ENCODE results near the gene HTR3A. TPM values are rescaled to one million over a fixed set of nuclear protein-coding genes. Genes with fewer than 3 reads are reported as not detected.

Gene HTR3A
- total RNA-seq, 1 experiment from 2014 or later, result not detected

DNA sequence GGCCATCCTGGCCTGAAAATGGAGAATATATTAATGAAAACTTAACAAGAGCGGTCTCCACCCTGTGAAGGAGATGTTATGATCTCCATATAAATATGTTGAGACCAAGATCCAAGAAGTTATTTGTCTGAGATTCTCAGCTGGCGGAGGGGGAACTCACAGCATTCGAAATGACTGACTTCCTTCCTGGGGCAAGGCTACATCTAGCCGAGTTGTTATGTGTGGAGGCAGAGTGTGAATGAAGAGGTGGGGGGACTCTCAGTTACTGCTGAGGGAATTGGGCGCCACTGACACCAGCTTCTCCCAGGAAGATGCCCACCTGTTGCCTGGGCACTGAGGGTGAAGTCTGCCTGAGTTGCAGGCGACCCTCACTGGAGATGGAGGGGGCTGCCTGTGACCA, 5.9 kb downstream of the HTR3A start:
- Mint-ChIP-seq H3K27ac (ENCODE audit: unreplicated experiment) (no peak overlapping the region), H3K4me3 (ENCODE audit: unreplicated experiment) (no peak overlapping the region), H3K27me3 (ENCODE audit: insufficient read depth, unreplicated experiment) (peaks cover 40% of the 10 kb centered on the region), H3K4me1 (ENCODE audit: low read depth, unreplicated experiment) (no peaks in the 10 kb centered on the region), H3K9me3 (ENCODE audit: unreplicated experiment) (no peaks in the 10 kb centered on the region), H3K36me3 (ENCODE audit: insufficient read depth, unreplicated experiment) (no peaks in the 10 kb centered on the region)
- Histone ChIP-seq H3K4me3 (ENCODE audit: low read depth, low read length) (no peak overlapping the region), H3K27me3 (replicated peaks; ENCODE audit: control insufficient read depth, insufficient read depth, low read length) (peaks cover 9% of the 10 kb centered on the region), H3K36me3 (ENCODE audit: control insufficient read depth, insufficient read depth, low read length) (no peaks in the 10 kb centered on the region), H3K9me3 (no peaks in the 10 kb centered on the region), H3K4me1 (no peaks in the 10 kb centered on the region)
- TF ChIP-seq, protein P1, sequence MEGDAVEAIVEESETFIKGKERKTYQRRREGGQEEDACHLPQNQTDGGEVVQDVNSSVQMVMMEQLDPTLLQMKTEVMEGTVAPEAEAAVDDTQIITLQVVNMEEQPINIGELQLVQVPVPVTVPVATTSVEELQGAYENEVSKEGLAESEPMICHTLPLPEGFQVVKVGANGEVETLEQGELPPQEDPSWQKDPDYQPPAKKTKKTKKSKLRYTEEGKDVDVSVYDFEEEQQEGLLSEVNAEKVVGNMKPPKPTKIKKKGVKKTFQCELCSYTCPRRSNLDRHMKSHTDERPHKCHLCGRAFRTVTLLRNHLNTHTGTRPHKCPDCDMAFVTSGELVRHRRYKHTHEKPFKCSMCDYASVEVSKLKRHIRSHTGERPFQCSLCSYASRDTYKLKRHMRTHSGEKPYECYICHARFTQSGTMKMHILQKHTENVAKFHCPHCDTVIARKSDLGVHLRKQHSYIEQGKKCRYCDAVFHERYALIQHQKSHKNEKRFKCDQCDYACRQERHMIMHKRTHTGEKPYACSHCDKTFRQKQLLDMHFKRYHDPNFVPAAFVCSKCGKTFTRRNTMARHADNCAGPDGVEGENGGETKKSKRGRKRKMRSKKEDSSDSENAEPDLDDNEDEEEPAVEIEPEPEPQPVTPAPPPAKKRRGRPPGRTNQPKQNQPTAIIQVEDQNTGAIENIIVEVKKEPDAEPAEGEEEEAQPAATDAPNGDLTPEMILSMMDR (IDR thresholded peaks at IDR 0.05; ENCODE audit: insufficient read depth in 1 of 2, low read depth in 1 of 2, low read length in 1 of 2, severe bottlenecking in 1 of 2, unreplicated experiment in 1 of 2), result no peak
- no TSS peak for BruUV-seq (replicated peaks)
- ChIA-PET CTCF (no interaction called here), POLR2A (no interaction called here)
- DNase-seq, result no peak
- intact Hi-C loops (cut with micrococcal nuclease; ENCODE audit: unreplicated experiment), result no loop called here

DNA sequence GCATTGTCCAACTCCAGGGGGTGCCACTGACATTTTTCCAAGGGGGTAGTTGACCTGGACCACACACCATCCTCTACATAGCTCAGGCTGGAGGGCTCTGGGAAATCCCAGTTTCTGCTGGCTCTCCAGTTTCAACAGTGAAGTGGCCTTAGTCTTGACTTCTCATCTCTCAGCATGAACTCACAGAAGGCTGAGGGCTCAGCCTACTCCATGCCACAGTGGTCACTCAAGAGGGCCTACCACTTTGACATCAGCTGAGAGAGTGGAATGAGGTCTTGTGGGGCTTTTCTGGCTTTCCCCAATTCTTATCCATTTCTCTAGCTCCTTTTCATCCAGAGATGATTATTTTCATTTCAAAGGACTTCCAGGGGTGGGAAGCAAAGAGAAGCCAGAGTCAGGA, 7.4 kb downstream of the HTR3A start:
- no TSS peak for BruUV-seq (replicated peaks)
- H3K27ac Mint-ChIP-seq (ENCODE audit: unreplicated experiment), result no peak overlapping the region
- Histone ChIP-seq H3K4me3 (ENCODE audit: low read depth, low read length) (no peak overlapping the region), H3K9me3 (no peaks in the 10 kb centered on the region), H3K4me1 (no peaks in the 10 kb centered on the region), H3K36me3 (ENCODE audit: control insufficient read depth, insufficient read depth, low read length) (no peaks in the 10 kb centered on the region), H3K27me3 (replicated peaks; ENCODE audit: control insufficient read depth, insufficient read depth, low read length) (peaks cover 9% of the 10 kb centered on the region)
- CTCF ChIA-PET, result no interaction called here
- peaks cover 43% of the 10 kb centered on the region for H3K27me3 Mint-ChIP-seq (ENCODE audit: insufficient read depth, unreplicated experiment)
- intact Hi-C loops (cut with micrococcal nuclease; ENCODE audit: unreplicated experiment), result no loop called here
- TF ChIP-seq, protein P1 (IDR thresholded peaks at IDR 0.05; ENCODE audit: insufficient read depth in 1 of 2, low read depth in 1 of 2, low read length in 1 of 2, severe bottlenecking in 1 of 2, unreplicated experiment in 1 of 2), result no peak
- DNase-seq, result no peak
- H3K4me3 Mint-ChIP-seq (ENCODE audit: unreplicated experiment), result no peak overlapping the region
- no peaks in the 10 kb centered on the region for H3K9me3 Mint-ChIP-seq (ENCODE audit: unreplicated experiment)
- no peaks in the 10 kb centered on the region for H3K36me3 Mint-ChIP-seq (ENCODE audit: insufficient read depth, unreplicated experiment)
- H3K4me1 Mint-ChIP-seq (ENCODE audit: low read depth, unreplicated experiment), result no peaks in the 10 kb centered on the region
- POLR2A ChIA-PET, result no interaction called here

DNA sequence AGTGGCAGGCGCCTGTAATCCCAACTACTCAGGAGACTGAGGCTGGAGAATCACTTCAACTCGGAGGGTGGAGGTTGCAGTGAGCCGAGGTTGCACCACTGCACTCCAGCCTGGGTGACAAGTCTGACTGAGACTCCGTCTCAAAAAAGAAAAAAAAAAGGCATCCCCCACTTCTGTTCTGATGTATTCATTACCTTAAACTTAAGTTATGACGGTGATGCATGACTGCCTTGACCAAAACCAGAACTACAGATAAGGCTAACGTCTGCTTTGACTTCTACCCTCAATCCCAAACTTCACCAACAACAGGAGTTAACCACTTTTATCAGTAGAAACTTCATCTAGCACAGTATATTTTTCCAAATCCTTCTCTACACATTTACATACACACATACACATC, 9.9 kb downstream of the HTR3A start:
- intact Hi-C loops (cut with micrococcal nuclease; ENCODE audit: unreplicated experiment), result no loop called here
- H3K36me3 ChIP-seq (ENCODE audit: control insufficient read depth, insufficient read depth, low read length), result no peaks in the 10 kb centered on the region
- ChIA-PET POLR2A (no interaction called here), CTCF (interaction anchor here (1.5 kb wide), 1 partner anchor 89 kb away, joined by 6 read pairs; no protein-coding TSS in a partner anchor)
- no TSS peak for BruUV-seq (replicated peaks)
- no peak overlapping the region for H3K4me3 ChIP-seq (ENCODE audit: low read depth, low read length)
- Mint-ChIP-seq H3K27ac (ENCODE audit: unreplicated experiment) (no peak overlapping the region), H3K9me3 (ENCODE audit: unreplicated experiment) (no peaks in the 10 kb centered on the region), H3K4me1 (ENCODE audit: low read depth, unreplicated experiment) (no peaks in the 10 kb centered on the region), H3K36me3 (ENCODE audit: insufficient read depth, unreplicated experiment) (no peaks in the 10 kb centered on the region), H3K4me3 (ENCODE audit: unreplicated experiment) (no peak overlapping the region), H3K27me3 (ENCODE audit: insufficient read depth, unreplicated experiment) (peaks cover 39% of the 10 kb centered on the region)
- H3K27me3 ChIP-seq (replicated peaks; ENCODE audit: control insufficient read depth, insufficient read depth, low read length), result peaks cover 7% of the 10 kb centered on the region
- TF ChIP-seq, protein P1 (IDR thresholded peaks at IDR 0.05; ENCODE audit: insufficient read depth in 1 of 2, low read depth in 1 of 2, low read length in 1 of 2, severe bottlenecking in 1 of 2, unreplicated experiment in 1 of 2), result no peak
- no peaks in the 10 kb centered on the region for H3K9me3 ChIP-seq
- H3K4me1 ChIP-seq, result no peaks in the 10 kb centered on the region
- DNase-seq, result no peak

Measured in Caco-2 (cell line).